Endothelial cell of umbilical vein (primary cell): Measurements from ENCODE around the gene TOLLIP. TPM values are rescaled to one million over a fixed set of nuclear protein-coding genes. Genes with fewer than 3 reads are reported as not detected.

Experiments used
- BruUV-seq: library from RNA; stranded (reverse); fragments of 400-500 nt; replicated peaks from 2 replicates; lab custom pipeline; 2021; lab: Mats Ljungman, UMichigan
- CTCF ChIA-PET: fragments of 300-600, 350-600 bp; sonication (Branson Sonifier 250); formaldehyde crosslinking; loops from one replicate; lab custom pipeline; 2021; ENCODE audit warnings: antibody characterized with exemption, inconsistent platforms; lab: Charles Lee
- POLR2A ChIA-PET: fragments of 300-600, 350-600 bp; sonication (Branson Sonifier 250); formaldehyde crosslinking; loops from one replicate; lab custom pipeline; 2021; ENCODE audit warnings: antibody characterized with exemption, inconsistent platforms; lab: Charles Lee
- DNase-seq: peaks from one replicate; pipeline ENCODE4 v3.0.0-alpha.2; 2011; ENCODE audit warnings: low read depth, low spot score
- FAIRE-seq: peaks from 2 replicates; lab custom pipeline; 2011; peaks lifted over from hg19 to GRCh38; lab: Jason Lieb, UNC
- H2AFZ ChIP-seq: 2 replicates; pipeline ENCODE4 v1.6.0; 2012; ENCODE audit warnings: low read depth, low read length, control low read depth, inconsistent platforms
- H3K27ac ChIP-seq: 2 replicates; pipeline ENCODE4 v1.5.1; 2011; ENCODE audit warnings: low read depth, mild to moderate bottlenecking, control low read depth, low read length, moderate library complexity; ENCODE audit not compliant: insufficient read depth
- H3K27me3 ChIP-seq, 2 experiments: 2 replicates each; pipeline versions ENCODE4 v1.6.0 to v1.6.1; 2011; ENCODE audit warnings: low read length in 2 of 2, mixed read lengths in 1 of 2; ENCODE audit not compliant: control insufficient read depth in 2 of 2, insufficient read depth in 2 of 2
- H3K36me3 ChIP-seq, 2 experiments: 2 replicates in 1 of 2; 3 replicates in 1 of 2; pipeline ENCODE4 v1.5.1; 2011; ENCODE audit warnings: low read length in 2 of 2, mild to moderate bottlenecking in 1 of 2, moderate library complexity in 1 of 2; ENCODE audit not compliant: control insufficient read depth in 2 of 2, insufficient read depth in 2 of 2; ENCODE audit errors: extremely low read depth in 1 of 2
- H3K4me1 ChIP-seq: 3 replicates; pipeline ENCODE4 v1.5.1; 2011; ENCODE audit warnings: mild to moderate bottlenecking, low read length; ENCODE audit not compliant: control insufficient read depth, insufficient read depth; ENCODE audit errors: extremely low read depth
- H3K4me2 ChIP-seq: 2 replicates; pipeline ENCODE4 v1.6.1; 2011; ENCODE audit warnings: low read length, control low read depth, mixed read lengths; ENCODE audit not compliant: insufficient read depth
- H3K4me3 ChIP-seq, 3 experiments: fragments of 200-600 bp in 1 of 3; sonication (generic), shearing (Covaris generic) in 1 of 3; replicated peaks in 1 of 3; 2 replicates each; pipeline ENCODE4 v1.5.1; 2011 to 2016; ENCODE audit warnings: control low read depth in 3 of 3, low read length in 3 of 3, mild to moderate bottlenecking in 2 of 3, inconsistent platforms in 1 of 3, low read depth in 1 of 3, moderate library complexity in 1 of 3; ENCODE audit not compliant: insufficient read depth in 1 of 3
- H3K79me2 ChIP-seq: 2 replicates; pipeline ENCODE4 v1.6.0; 2012; ENCODE audit warnings: low read length, inconsistent platforms; ENCODE audit not compliant: control insufficient read depth, insufficient read depth
- H3K9ac ChIP-seq: replicated peaks from 2 replicates; pipeline ENCODE3; 2011; ENCODE audit warnings: low read length, control low read depth; ENCODE audit not compliant: insufficient read depth; ENCODE audit errors: extremely low read depth
- H3K9me1 ChIP-seq: replicated peaks from 3 replicates; pipeline ENCODE4 v1.6.0; 2011; ENCODE audit warnings: mild to moderate bottlenecking, low read length; ENCODE audit not compliant: control insufficient read depth, insufficient read depth; ENCODE audit errors: extremely low read depth
- H3K9me3 ChIP-seq: replicated peaks from 2 replicates; pipeline ENCODE4 v1.5.1; 2012; ENCODE audit warnings: low read length, inconsistent platforms; ENCODE audit not compliant: control insufficient read depth, insufficient read depth
- H4K20me1 ChIP-seq: replicated peaks from 2 replicates; pipeline ENCODE3; 2011; ENCODE audit warnings: mild to moderate bottlenecking, low read length; ENCODE audit not compliant: control insufficient read depth, insufficient read depth; ENCODE audit errors: extremely low read depth
- EZH2 ChIP-seq: IDR thresholded peaks from 2 replicates; pipeline ENCODE4 v1.6.1; 2012; ENCODE audit warnings: borderline replicate concordance, low read depth, mild to moderate bottlenecking, moderate library complexity, low read length, inconsistent platforms; ENCODE audit not compliant: severe bottlenecking
- FOS ChIP-seq: IDR thresholded peaks from 2 replicates; pipeline ENCODE4 v1.6.1; 2011; ENCODE audit warnings: mild to moderate bottlenecking, low read length, moderate library complexity, borderline replicate concordance; ENCODE audit not compliant: insufficient read depth
- GATA2 ChIP-seq: IDR thresholded peaks from 2 replicates; pipeline ENCODE4 v1.7.0; 2011; ENCODE audit warnings: low read depth, mild to moderate bottlenecking, moderate library complexity, mixed read lengths, low read length; ENCODE audit not compliant: insufficient read length, insufficient read depth
- JUN ChIP-seq: IDR thresholded peaks from 2 replicates; pipeline ENCODE4 v1.6.1; 2011; ENCODE audit warnings: borderline replicate concordance, low read depth; ENCODE audit not compliant: insufficient read length, insufficient read depth
- POLR2A ChIP-seq: IDR thresholded peaks from 2 replicates; pipeline ENCODE4 v1.6.1; 2012; ENCODE audit warnings: low read depth, mild to moderate bottlenecking, control low read depth, low read length
- POLR2AphosphoS5 ChIP-seq: IDR thresholded peaks from 2 replicates; pipeline ENCODE4 v1.6.1; 2012; ENCODE audit warnings: low read depth, mild to moderate bottlenecking, control low read depth, low read length, moderate library complexity; ENCODE audit not compliant: insufficient read depth
- dilution Hi-C: fragments of 300-500 bp; cut with MboI; formaldehyde crosslinking; loops from one replicate; pipeline ENCODE4 v1.15.0; 2019; ENCODE audit warnings: low sequenced_read_pairs; ENCODE audit not compliant: extremely low pct_ligation_motif_present
- intact Hi-C: fragments of 100-400 bp; cut with micrococcal nuclease; formaldehyde crosslinking; loops from one replicate; pipeline ENCODE4 v1.10.0; 2022
- polyA plus RNA-seq, 4 experiments: library from polyadenylated mRNA; depleted of rRNA in 3 of 4; stranded (reverse) in 3 of 4; unstranded in 1 of 4; fragments of >200 nt; gene quantifications; 2 replicates each; pipeline versions ENCODE4 v1.2.1 to v1.2.3, GENCODE V29; 2011 to 2012; ENCODE audit warnings: missing spikeins in 1 of 4
- total RNA-seq: library from RNA; stranded (reverse); gene quantifications from 2 replicates; pipeline ENCODE4 v1.2.3, GENCODE V29; 2021
- TF ChIP-seq, protein P1 (sequence below): IDR thresholded peaks from 2 replicates; pipeline ENCODE4 v1.6.1; 2011; ENCODE audit not compliant: insufficient read depth, insufficient read length
- TF ChIP-seq, protein P2 (sequence below), 2 donors: IDR thresholded peaks; 1 replicate in 1 of 2; 2 replicates in 1 of 2; pipeline ENCODE4 v1.5.1; 2011; ENCODE audit warnings: low read length in 2 of 2, mild to moderate bottlenecking in 2 of 2, moderate library complexity in 2 of 2, control low read depth in 1 of 2, inconsistent platforms in 1 of 2, low read depth in 1 of 2; ENCODE audit not compliant: insufficient read depth in 1 of 2; ENCODE audit errors: extremely low read depth in 1 of 2

Gene TOLLIP
- total and polyA plus RNA-seq, 2 donors (not counting 3 experiments of a cell fraction or from before 2014, with no cell fraction given) = 49.6 to 64.8 TPM

DNA sequence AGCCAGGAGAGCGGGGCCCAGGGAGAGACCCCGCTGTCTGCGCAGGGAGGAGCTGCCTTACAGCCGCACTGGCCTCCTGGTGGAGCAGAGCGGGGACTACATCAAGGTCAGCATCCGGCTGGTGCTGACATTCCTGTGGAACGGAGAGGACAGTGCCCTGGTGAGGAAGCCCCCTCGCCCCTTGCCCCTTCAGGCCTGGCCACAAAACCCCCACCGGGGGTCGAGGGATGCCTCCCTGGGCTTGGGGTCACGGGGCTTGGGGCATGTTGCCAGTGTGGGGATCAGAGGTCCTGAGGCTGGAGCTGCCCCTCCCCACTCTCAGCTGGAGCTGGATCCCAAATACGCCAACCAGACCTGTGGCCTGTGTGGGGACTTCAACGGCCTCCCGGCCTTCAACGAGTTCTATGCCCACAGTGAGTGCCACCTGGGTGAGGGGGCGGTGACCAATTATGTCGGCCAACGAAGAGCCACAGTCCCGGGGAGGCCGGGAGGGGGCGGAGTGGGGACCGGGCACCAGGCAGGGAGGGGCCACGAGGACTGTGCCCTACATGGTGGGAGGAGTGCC is 82.4 kb downstream of the TOLLIP start:
- no peak for FAIRE-seq
- Histone ChIP-seq H3K9ac (no peak overlapping the region), H3K27ac (no peak overlapping the region), H3K9me3 (no peaks in the 10 kb centered on the region), H4K20me1 (no peaks in the 10 kb centered on the region), H3K9me1 (no peaks in the 10 kb centered on the region), H3K36me3 (no peaks in the 10 kb centered on the region), H3K4me3 (no peak overlapping the region), H3K4me2 (no peak overlapping the region), H3K79me2 (no peaks in the 10 kb centered on the region), H3K27me3 (no peaks in the 10 kb centered on the region), H2AFZ (no peak overlapping the region), H3K4me1 (no peaks in the 10 kb centered on the region)
- TF ChIP-seq, protein P1, sequence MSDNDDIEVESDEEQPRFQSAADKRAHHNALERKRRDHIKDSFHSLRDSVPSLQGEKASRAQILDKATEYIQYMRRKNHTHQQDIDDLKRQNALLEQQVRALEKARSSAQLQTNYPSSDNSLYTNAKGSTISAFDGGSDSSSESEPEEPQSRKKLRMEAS = no peak
- TF ChIP-seq POLR2AphosphoS5 (no peak), FOS (no peak), GATA2 (no peak), EZH2 (no peak), JUN (no peak), POLR2A (no peak)
- TF ChIP-seq, protein P2, sequence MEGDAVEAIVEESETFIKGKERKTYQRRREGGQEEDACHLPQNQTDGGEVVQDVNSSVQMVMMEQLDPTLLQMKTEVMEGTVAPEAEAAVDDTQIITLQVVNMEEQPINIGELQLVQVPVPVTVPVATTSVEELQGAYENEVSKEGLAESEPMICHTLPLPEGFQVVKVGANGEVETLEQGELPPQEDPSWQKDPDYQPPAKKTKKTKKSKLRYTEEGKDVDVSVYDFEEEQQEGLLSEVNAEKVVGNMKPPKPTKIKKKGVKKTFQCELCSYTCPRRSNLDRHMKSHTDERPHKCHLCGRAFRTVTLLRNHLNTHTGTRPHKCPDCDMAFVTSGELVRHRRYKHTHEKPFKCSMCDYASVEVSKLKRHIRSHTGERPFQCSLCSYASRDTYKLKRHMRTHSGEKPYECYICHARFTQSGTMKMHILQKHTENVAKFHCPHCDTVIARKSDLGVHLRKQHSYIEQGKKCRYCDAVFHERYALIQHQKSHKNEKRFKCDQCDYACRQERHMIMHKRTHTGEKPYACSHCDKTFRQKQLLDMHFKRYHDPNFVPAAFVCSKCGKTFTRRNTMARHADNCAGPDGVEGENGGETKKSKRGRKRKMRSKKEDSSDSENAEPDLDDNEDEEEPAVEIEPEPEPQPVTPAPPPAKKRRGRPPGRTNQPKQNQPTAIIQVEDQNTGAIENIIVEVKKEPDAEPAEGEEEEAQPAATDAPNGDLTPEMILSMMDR (IDR thresholded peaks at IDR 0.05; ENCODE audit: extremely low read depth in 1 of 2, insufficient read depth in 1 of 2, low read depth in 1 of 2, low read length in 2 of 2) = peak in 1 of 2 donors; percentile 27
- dilution Hi-C loops = no loop called here
- ChIA-PET CTCF (no interaction called here), POLR2A (no interaction called here)
- intact Hi-C loops = no loop called here
- no TSS peak for BruUV-seq
- DNase-seq = no peak
